Stimulated activated CD8-positive, alpha-beta memory T cell treated with anti-CD3 and anti-CD28 coated beads, Interleukin-4, amount 100 ng/mL, for 24 hours (primary cell): ENCODE data around the gene GDF7.

Experiments
- DNase-seq: peaks from one replicate; pipeline ENCODE4 v3.0.0-alpha.2; 2020; ENCODE audit warnings: low read depth

GDF7 gene

DNA sequence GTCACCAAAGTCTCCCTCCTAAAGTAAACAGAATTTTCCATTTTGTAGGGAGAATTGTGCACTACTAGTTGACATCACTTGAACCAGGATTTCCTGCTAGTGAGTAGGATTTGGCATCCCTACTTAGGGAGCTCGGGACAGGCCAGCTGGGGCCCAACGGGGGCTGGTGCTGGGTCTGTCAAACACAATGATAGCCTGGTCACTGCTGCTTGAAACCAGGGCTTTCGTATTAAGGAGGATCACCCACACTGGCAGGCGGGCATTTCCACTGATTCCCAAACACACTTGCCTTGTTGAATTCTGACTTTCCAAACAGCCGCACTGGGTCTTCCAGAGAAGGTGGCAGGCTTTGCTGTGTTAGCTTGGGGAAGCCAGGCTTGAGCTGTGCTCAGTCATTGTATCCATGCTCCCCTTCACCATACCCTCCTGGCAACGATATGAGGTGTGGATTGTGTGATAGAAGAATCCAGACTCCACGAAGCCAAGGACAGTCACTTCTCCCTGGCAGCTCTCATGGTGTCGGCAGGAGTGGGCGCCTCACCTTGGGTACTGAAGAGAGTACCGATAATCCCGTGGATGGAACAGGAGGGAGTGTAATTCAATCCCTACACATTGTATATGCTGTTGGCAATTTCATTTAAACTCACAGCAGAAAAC lies 7.5 kb downstream of the GDF7 start:
- no peak for DNase-seq

DNA sequence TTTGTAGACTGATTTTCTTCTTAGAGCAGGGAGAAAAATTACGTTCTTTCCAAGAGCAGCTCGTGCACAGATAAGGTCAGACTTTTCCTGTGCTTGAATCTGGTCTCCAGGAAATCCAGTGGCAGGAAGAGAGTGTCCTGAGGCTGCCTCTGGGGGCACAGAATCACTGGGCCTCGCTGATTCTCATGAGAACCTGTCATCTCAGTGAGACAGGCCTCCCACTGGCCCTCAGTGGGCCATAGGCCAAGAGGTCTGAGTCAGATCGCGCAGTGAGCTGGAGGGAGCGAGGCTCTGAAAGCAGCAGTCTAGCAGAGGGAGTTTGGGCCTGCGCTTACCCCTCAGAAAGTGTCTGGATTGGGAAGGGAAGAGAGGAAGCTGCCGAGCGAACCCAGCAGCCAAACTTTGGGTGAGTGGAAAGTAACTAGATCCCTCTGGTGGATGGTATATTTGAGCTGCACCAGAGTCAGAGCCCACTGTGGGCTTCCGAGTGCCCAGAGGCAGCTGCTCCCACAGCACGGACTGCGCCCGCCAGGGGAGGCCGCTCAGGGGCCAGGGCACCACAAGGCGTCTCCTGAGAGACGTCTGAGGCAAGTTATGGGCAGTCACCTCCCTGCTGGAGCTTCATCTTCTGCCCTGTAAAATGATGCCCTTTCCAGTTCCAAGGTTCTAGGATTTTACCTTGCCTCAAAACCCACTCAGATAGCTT lies 8.2 kb downstream of the GDF7 start:
- no peak for DNase-seq

DNA sequence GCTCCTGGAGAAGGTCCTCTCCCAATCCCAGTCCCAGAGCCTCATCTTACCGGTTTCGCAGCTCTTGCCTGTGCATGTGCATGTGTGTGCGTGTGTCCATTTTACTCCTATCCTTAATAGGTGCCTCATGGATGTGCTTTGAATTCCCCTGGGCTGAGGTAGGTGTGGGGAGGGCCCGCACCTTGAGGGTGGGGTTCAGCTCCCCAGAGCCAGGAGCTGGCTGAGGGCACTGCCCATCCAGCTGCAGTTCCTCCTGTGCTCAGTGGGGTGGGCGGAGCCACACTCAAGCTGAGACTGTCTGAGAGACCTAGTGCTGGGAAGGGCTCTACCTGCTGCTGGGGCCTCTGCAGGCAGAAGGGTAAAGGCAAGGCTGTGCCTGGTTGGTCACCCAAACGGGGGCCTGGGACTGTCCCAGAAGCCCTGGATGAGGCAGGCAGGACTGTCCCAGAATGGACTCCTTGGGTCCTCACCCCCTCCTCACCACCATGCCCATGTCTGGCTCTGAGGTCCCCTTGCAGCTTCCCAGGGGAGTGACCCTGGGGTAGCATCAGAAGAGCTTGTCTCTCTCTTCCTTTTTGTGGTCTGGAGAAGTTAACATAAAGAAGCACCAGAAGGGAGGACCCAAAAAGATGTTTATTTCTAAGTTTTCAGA lies 8.9 kb downstream of the GDF7 start:
- DNase-seq = no peak

DNA sequence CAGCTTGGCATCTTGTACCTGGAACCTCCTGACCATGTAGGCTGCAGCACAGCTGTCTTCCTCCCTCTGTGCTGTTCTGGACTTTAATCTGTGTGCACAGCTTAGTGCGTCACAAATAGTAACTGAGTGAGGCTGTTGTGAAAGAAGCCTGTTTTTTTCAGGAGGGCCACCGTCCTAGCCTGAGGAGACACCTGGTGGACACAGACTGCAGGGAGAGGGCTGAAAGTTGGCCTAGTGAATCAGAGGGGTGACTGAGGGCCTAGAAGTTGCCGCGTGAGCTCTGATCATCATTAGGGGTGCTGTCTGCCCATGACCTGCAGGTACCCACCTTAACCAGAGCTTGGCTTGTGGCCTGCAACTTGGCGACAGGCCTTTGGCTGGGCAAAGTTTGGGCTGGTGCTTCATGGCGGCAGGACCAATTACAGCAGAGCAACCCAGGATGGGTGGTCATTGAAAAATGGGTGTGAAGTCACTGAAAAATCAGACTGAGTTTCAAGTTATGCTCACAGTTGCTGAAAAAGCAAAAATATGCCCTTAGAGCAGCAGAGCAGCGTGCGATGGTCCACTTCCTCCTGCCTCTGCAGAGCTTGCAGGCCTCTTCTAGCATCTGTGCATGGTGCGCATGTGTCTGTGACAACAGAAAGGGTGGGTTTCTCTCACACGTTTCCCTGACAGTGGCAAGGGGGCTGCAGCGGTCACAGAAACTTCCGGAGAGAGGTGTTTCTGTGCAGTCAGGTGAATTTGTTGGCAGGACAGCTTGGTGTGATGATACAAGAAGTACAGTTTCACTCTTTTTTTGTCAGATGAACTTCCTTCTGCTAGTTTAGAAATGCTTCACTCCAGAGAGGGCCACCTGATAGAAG lies 9.6 kb downstream of the GDF7 start:
- DNase-seq = no peak

DNA sequence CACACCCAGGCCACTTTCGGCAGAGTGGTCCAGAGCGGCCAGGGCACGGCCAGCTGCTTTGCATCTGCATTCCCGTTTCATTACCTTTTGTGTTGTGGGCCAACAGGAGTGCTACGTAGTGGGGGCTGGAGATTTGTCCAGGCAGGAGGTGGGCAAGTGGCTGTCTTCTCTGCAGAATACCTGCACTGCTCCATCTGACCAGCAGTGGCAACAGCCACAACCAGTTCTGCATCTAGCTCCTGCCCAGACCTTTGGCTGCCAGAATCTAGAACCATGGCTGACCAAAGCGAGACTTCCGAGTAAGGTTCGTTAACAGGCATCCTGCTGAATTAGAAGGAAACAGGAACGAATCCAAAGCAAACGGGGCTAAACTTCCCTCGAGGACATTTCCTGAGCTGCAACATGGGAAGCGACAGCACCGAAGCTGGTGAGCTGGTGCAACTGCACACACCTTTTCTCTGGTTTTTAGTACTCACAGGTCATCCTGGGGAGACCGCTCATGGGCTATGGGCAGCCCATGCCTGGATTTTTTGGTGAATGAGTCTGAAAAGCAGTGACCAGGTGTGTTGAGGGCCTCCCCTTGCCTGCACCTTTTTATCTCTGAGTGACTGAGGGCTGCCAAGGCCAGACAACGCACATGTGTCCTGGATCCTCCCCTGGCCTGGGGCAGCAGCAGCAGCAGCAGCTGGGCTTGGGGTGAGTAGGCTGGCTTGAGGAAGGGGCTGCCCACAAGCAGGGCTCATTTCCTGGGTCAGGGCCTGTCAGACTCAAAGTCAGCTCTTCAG lies 10.5 kb downstream of the GDF7 start:
- no peak for DNase-seq

DNA sequence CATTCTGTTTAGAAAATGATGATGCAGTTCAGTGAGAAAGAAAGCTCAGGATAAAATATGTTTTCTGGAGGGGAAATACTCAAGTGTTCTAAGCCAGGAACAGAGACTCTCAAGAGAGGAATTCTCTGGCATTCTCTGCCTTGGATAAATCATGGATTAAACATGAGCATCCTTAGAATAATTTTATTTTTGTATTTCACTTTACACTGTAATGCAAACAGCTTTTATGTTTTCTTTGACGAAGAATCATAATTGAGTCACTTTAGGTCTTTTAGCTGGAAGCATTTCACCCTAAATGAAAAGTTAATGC lies 11.1 kb downstream of the GDF7 start:
- DNase-seq = no peak

DNA sequence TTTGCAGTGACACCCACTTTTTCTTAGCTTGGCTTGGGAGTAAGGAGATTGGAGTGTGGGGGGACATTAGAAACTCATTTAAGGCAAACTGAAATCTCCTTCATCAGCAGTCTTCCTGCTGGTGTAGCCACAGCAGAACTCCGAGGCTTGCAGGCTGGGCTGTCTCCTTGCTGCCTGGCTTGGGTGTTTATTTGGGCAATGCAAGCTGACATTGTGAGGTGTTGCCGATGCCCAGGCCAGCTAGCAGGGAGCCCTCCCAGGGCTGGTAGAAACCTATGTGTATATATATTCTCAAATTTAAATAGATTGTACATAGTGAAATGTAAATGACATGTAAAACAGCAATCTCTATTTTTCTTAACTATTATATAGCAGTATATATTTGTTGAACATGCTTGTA lies 11.8 kb downstream of the GDF7 start:
- no peak for DNase-seq

DNA sequence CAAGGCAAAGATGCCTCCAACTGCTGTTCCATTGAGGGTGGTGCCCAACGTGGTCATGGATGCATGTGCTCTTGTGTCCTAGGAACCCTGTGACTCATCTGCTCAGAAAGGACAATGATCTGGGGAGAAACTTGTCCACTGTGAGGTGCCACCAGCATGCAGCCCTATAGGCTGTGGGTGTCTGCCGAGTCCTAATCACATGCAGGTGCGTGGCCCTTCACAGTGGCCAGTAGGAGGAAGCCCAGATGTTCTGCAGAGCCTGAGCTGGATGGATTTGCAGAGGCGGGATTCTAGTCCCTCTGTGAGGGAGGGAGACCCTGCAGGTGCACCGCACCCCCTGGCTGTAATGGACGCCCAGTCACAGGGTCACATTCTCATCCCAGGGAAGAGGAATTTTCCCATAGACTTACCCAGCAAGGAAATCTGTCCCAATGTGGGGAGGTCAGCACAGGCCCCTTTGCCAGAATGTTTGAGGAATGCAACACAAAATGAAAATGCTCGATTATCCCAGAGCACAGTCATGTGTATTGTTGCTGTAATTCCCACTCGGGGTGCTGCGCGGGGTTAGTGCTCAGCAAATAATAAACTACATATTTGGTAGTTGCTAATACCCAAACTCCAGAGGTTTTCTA lies 13.9 kb downstream of the GDF7 start:
- no peak for DNase-seq

DNA sequence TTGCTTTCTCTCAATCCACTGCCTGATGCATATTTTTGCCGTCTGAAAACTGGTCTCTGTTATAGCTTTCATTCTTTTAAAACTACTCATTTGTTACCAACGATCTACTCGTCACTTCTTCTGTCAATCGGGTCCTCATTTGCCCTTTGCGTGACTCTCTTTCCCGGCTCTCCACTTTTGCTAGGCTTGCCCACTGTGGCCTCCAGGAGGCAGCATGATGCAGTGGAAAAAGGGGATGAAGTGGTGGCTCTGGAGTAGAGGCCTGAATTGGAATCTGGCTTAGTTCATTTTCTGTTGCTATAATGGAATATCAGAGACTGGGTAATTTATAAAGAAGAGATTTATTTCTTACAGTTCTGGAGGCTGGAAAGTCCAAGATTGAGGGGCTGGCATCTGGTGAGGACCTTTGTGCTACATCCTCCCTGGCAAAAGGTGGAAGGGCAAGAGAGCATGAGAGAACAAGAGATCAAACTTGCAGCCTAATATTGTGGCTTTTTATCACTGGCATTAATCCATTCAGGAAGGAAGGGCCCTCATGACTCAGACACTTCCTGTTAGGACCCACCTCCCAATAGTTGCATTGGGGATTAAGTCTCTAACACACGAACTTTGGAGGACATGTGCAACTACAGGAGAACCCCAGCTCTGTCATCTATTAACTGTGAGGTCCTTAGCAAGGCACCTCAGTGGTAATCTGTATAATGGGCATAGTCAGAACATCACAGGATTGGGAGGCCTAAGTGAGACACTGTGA lies 15.4 kb downstream of the GDF7 start:
- DNase-seq = no peak

DNA sequence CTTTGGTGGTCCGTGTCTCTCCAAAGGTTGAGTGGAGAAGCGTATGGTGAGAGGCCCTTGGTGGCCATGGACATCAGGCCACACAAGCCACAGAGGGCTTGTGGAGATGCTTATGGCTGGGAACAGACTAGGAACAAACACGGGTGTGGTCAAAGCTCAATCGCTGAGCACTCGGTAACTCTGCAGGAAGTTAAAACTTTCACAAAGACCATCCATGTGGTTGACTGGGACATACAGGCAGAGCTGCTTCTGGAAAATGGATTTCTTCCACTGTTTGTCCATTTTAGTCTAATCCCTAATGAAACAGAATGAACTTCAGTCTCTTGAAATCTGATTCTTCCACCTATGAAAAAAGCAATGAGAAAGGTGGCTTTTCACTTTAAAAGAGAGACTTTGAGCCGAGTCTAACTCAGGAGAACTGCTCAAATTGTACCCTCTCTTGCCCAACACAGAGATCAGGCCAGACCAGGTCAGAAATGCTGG lies 17.7 kb downstream of the GDF7 start:
- DNase-seq = no peak

DNA sequence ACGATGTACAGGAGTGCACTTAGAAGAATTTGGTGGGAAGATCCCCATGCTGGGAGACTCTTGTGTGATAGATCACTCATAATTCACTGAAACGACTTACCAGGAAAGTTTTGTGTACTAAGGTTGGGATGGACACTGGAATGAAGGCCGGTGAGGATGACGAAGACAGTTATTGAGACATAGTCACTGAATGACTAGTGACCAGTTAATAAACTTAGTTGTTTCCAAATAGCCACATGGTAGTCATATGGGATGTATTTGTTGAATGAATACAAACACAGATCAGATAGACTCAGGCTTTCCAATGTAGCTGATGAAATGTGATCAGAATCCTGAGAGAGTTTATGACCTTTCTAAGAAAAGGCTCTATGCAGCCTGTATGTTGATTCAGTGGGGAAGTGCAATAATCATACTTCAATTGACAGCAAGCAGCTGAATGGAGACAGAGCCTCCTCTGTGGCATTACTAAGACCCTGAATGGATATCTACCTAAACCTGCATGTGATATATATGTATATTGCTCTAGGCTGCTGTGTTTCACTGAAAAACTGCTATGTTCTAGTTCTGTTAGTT lies 20.4 kb downstream of the GDF7 start:
- no peak for DNase-seq

DNA sequence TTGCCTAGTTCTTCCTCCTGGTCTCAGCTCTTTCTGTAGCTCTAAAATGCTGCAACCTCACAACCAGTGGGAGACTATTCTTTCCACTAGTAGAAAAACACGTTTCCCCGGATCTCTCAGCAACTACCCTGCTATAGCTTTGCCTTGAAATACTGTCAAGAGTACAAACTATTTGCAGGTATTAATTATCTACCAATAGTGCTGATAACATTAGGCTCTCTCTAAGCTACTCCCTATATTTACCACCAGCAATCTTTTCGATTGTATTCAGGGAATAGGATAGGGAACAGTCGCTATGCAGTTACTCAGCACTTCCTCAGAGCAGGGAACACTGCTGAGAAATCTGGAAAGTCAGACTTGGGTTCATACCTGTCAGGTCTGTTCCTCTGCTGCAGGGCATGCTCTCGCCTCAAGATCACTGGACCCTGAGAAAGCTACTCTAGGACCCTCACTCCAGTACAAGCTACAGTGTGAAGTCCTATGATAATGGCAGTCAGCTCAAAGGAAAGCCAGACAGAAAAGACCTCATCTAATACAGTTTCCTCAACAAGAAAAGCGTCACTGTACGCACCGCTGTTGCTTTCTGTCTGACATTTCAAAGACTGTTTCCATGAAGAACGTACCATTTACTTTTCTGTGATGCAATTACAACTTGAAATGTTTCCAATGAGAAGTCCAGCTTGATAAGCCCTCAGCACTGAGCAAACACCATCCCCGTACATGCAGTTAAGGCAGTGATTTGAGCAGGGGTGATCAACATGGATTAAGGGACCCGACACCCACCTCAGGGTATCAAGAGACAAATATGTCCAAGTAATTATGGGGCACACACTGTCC lies 22.7 kb downstream of the GDF7 start:
- no peak for DNase-seq

DNA sequence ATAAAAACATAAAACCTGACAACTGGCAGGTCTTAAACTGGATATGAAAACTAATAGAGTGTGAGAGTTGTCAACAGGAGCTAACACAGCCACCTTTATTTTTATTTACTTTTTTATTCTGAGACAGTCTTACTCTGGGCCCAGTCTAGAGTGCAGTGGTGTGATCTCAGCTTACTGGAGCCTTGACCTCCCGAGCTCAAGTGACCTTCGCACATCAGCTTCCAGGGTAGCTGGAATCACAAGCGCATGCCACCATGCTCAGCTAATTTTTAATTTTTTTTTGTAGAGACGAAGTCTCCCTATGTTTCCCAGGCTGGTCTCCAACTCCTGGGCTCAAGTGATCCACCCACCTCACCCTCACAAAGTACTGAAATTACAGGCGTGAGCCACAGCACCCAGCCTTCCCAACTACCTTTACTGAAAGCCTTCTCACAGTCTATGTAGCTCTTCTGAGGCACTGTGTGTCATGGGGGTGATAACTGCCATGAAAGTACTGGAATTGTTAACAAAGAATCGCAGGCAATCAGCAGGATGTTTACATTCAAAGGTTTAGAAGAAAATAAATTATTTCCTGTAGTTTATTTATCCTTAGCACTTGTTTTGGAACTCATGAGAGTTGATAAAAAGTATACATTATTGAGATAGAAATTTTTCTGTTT lies 24.3 kb downstream of the GDF7 start:
- no peak for DNase-seq

DNA sequence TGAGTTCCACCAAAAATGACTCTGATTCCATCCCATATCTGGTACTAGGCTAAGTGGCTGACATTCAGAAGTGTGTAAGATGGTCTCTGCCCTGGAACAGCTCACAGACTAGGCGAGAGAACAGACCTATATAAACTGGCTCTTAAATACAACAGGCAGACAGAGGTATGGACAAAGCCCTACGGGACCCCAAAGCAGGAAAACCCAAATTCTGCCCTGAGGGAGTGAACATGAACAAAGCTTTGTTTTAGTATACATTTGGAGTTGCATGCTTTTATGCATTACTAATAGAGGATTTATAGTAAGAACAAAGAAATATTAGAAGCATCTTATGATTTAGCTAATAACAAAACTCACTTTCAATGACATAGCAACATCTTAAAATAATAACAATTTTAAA lies 25.1 kb downstream of the GDF7 start:
- DNase-seq = no peak

DNA sequence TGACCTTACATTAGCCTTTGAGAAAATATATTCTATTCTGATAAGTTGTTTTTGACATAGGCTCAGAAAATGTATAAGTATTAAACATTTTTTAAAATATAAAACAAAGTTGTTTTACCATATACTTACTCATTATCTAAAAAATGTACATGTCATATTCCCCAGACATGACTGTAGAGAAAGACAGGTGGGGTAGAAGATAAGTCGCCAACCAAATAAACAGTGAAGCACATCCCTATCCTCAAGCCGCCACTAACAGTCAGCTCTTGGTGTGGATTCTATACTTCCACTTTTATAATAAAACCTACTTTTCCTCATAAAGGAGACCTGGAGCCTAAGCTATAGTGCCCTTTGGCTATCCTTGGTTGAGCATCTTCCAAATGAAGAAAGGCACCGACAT lies 26.4 kb downstream of the GDF7 start:
- no peak for DNase-seq

DNA sequence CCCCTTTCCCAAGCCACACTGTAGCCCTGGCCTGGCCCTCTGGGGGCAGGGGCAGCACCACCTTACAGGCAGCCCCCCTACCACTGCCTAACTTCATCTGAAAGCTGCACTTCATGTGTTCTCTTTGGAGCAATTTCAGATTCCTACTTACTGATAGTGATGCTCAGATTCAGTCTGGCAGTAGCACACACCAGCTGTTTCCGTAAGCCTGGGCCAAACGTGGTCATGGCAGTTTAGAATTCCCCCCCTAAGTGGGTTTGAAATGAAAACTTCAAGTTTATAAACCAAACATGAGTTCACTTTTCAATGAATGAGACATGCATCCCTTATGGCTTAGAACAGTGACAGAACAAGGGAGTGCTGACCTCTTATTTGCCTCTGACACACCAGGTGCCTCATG lies 29.4 kb downstream of the GDF7 start:
- no peak for DNase-seq

DNA sequence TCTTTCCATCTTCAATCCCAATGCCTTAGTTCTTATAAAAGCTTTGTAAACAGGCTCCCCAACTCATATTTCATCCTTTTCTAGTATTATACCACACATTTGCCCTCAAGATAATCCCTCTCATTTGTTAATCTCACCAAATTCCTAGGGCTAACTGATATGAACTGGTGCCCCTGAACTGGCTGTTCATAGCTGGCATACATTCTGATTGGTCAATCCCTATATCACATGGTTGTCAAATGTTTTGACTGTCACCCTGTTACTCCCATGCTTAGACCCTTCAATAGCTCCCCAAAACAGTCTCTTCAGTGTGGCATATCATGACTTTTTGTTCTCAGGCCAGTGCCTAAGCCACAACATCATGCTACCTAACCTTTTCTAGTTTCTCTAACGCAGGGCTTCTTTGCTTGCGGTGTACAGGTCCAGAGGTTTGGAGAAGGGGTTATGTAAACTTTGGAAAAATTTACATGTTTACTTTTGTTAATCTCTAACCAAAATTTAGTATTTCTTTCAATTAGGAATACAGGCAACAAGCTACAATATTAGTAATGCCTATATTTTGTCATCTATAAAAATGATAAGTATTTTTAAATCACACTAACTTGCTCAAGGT lies 30.5 kb downstream of the GDF7 start:
- DNase-seq = no peak

DNA sequence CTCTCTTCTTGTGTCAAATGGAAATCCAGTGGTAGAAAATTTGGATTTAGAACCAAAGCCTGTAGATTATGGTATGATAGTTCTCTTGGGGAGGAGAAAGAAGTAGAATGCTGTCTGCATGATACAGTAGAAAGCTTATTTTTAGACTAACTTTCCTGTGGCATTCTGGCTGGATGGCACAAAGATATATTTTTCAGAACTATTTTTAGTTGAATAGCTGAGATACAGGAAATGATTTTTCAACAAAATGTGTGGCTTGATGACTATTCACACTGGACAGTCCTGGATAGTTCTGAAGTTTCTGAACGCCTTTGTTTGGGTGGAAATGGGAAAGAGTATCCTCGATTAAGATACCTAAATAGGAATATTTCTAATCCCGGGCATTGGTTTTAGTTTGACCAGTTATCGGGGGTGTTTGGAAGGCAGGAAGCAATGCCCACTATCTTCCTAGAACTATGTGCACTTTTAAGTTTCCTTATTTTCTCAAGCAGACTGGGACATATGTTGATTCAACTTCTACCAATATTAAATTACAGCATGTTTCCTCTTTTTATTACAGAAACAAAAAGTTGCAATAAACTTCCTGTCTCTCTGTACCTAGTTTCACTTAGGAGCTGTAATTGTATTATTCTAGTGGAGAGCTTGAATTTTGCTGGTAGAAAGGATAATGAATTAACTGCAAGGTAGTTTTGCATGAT lies 32.1 kb downstream of the GDF7 start:
- no peak for DNase-seq
